ENCODE measurements around the gene PCBP3.

DNA sequence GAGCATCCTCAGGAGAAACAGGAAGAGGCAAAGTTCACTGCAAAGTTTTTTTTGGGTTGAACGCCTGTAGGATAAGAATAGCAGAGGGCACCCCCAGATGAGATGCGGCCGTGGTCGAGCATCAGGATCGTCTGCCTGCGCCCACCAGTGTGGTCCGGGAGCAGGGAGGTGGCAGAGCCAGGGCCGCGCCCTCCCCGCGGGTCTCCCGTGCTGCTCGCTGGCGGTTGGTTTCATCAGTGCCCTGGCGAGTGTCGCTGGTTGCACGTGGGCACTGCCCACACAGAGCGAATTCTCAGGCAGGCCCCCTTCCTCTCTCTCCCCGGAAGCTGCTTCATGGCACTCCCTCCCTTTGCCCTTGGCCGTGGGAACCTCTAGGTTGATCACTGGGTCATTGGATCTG, 120.0 kb downstream of the PCBP3 start:
- no peak for TF ChIP-seq CTCF (IDR thresholded peaks at IDR 0.05; ENCODE audit: extremely low read depth in 1 of 2, insufficient read depth in 1 of 2, low read depth in 1 of 2, low read length in 2 of 2)
- TF ChIP-seq EZH2 (IDR thresholded peaks at IDR 0.05; ENCODE audit: borderline replicate concordance, low read depth, low read length, severe bottlenecking): no peak
- no peak for TF ChIP-seq FOS (IDR thresholded peaks at IDR 0.05; ENCODE audit: borderline replicate concordance, insufficient read depth, low read length)
- no peak for TF ChIP-seq POLR2A (IDR thresholded peaks at IDR 0.05; ENCODE audit: low read depth, low read length)
- no peak for TF ChIP-seq POLR2AphosphoS5 (IDR thresholded peaks at IDR 0.05; ENCODE audit: insufficient read depth, low read depth, low read length)

Measured in endothelial cell of umbilical vein (primary cell).